CD4-positive, alpha-beta T cell treated with Interferon alpha-2 for 1 hour (primary cell): Measurements from ENCODE around the gene CORIN.
"Not testable (repeated sequence)": the region's sequence is repeated elsewhere in the genome, so short reads cannot be mapped to it uniquely, and the experiment has no call there.

ENCODE experiments used
- DNase-seq, 2 donors: peaks; one replicate each; pipeline ENCODE4 v3.0.0-alpha.2; 2020 to 2022

The CORIN gene

DNA sequence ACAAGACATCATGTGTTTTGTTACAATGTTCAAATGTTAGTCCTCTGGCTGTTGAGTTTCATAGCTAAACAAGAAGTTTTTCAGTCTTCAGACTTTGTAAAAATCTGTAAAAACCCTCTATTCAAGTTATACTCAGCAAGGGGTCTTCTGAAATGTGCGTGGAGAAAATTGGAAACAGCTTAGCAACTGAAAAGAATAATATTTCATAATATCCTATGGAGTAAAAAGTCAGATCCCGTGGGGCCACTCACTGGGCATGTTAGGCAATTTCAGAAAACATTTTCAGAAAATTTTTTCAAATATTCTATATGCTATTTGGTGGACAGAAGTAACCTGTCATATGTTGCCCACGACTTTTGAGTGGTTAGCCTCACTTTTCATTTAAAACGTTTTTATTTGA is 118.3 kb downstream of the CORIN start:
- DNase-seq: no peak

DNA sequence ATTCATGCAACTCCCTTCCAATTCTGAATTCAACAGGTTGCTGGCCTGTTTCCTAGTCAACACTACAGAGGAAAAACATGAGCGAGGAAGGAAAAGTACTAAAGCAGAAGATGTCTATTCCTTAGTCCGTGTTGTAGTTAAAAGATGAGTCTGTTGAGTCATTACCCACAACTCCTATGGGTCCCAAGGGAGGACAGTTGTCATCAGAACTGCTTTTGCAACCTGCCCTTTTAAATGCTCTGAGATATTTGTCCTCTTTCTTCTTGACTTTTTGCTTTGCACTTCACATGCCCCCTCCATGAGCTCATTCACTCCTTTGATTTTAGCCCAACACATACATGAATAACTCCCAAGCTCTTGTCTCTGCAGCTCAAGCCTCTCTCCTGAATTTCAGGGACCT is 119.2 kb downstream of the CORIN start:
- DNase-seq: no peak

DNA sequence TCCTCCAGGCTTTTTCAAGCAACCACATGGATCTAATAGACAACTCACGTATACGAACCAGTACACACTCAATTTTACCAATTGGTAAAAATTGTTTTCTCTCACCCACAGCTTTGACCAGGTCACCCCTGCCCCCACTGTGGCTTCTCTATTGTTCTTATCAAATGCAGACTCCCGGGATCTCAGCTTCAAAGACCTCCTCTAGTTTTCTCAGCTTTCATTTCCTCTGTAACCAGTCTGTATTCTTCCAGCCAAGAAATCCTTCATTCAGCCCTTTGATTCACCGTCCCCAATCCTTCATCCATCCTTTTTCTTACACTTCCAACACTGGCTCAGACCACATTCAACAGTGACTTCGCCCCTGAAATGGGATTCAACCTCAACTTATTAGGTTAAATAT is 120.7 kb downstream of the CORIN start:
- DNase-seq: no peak

DNA sequence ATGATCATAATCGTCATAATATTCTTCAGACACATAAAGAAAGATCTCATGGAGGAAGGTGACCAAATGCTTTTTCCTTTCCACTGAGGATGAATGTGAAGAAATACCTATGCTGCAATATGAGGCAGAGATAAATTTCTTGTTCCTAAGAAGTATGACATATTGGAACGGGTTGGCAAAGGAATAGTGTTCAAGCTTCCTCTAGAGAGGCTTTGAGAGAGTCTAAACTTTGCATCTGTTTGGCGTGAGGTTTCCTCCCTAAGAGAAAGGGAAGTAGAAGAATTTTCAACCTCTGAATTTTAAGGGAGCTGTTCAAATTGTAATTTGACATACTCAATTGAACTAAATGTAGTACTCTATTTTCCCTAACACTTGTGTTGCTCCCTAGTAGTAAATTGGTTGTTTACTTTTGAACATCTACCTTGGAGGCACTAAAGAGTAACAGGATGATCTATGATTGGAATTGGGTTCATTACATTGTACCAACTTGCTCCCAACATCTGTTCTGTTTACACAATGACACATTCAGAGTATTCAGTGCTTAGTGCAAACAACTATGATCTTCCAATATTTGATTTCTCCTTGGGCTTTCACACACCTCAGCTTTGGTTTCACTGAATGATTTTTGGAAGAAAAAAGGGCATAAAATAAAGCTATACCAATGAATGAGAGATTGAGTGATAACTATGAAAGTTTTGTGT is 122.0 kb downstream of the CORIN start:
- no peak for DNase-seq

DNA sequence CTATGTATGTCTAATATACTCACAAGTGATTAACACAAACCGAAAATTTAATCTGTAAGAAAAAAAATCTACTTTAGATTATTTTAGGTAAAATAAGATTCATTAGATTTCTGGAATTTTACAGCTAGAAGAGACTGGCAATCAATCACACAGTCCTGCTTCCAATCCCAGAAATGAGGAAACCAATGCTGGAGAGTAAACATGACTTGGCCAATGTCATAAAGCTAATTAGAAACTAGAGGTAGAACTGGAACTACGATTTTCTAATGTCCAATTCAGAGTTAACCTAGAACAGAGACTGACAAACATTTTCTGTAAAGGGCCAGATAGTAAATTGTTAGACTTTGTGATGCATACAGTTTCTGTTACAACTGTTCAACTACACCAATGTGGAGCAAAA is 123.6 kb downstream of the CORIN start:
- DNase-seq: no peak

DNA sequence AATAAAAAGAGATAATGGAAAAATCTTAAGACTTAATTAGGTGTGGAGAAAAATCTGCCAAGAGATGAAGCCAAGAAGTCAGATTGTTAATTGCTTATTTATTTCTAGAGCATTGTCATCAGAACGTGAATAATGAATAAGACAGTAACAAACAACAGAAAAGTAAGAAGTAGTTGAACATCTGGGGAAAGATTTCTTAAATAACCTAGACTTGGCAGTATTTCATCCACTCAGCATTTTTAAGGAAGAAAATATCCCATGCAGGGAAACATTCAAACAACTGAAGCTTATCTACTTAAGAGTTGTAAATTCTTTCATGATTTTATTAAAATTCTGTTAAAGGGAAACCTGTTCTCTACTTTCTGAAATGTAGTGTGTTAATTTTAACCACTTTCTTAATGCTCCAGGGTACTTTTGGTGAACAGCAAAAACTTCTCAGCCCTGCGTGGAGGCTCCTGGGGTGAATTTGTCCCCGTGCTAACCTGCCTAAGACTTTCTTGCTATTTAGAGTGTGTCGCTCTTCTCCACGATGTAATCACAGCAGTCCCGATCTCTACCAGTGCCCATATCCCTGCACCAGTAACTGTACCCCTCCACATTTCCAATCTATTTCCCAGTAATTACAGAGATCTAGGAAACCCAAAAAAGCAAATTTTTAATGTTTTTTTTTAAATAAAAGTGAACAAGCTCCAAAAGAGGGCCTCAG is 124.6 kb downstream of the CORIN start:
- no peak for DNase-seq

DNA sequence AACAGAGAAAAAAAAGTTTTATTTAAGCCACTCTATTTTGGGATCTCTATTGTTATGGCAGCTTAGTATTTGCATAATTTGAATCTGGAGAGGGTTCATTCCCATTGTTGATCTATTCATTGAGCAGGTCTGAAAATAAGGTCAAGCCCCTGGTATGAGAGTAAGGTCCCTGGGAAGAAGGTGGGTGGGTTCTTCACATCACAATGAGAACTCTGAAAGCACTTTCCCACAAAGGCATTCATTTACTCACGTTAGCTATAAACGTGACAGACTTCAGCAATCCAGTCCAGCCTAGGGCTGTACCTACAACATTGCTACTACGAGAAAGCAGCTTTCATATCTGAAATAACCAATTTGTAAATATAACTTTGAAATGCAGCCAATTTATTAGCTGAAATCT is 126.2 kb downstream of the CORIN start:
- no peak for DNase-seq

DNA sequence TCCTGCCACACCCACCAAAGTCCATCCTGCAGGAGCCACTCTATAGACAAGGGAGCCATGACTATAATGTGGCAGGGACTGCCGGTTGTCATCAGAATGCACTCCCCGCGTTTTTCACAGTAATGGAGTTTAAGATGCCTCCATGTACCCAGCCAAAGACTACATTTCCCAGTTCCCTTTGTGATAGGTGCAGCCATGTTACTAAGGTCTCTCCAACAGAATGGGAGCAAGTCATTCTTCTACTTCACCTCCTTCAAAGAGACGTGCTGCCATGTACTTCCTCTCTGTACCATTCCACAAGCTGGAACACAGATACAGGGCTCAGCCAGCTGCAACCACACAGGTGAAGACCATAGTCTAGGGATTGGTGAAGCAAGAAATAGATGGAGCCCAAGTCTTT is 126.7 kb downstream of the CORIN start:
- DNase-seq: no peak

DNA sequence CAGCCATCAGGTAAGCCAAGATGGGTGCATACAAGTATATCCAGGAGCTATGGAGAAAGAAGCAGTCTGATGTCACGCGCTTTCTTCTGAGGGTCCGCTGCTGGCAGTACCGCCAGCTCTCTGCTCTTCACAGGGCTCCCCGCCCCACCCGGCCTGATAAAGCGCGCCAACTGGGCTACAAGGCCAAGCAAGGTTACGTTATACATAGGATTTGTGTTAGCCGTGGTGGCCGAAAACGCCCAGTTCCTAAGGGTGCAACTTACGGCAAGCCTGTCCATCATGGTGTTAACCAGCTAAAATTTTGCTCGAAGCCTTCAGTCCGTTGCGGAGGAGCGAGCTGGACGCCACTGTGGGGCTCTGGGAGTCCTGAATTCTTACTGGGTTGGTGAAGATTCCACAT is 131.5 kb downstream of the CORIN start:
- DNase-seq: not testable (repeated sequence)

DNA sequence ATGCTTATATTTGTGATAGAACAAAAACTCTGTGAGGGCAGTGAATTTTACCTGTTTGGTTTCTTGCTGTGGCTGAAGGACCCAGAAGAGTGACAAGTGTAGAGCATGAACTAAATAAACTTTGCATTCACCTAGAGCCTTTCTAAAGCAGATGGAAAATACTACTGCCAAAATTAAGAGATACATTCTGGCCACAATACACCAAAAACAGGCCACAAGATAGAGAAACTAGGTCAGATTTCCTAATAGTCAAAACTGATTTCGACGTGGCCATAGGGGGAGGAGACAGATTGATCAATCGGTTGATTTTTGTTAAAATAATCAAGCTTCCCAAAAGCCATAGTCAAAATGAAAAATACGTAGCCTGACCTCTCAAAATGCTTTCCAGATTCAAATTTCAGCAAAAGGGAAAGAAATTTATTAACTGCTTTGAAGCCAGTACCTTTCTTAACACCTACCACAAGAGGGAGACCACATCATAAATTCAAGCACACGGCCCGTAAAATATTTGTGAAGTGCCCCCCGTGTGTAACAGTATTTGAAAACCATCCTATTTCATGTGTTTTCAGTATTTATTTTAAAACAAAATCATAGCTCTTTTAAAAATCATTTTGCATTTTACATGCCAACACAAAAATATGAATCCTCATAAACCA is 132.4 kb downstream of the CORIN start:
- DNase-seq: peak in 1 of 2 donors; percentile 2

DNA sequence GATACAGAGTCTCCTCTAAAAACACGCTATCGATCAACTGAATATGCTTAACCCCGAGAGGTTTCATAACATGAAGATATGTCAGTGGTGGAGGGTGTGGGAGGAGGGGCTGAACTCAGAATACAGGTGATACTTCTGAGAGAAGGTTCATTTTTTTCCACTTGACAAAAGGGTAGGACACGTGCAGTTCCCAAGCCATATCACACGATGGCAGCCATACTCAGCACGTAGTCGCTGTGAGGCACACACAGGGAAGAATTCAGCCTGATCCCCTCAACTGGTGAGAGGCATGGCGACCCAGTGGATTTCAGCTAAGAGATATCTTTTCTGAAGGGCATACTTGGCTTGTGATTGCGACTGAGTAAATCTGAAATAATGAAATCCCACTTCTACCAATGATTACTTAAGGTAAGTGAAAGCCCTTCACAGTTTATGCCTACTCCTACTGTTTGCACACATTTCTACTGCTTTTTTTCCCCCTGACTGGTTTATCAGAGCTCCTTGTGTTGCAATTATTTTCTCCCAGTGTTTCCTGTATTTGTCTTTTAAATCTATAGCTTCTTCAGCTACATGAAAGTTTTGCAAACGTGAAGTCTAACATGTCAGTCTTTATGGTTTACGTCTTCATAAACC is 133.1 kb downstream of the CORIN start:
- DNase-seq: peak in 1 of 2 donors; percentile 10

DNA sequence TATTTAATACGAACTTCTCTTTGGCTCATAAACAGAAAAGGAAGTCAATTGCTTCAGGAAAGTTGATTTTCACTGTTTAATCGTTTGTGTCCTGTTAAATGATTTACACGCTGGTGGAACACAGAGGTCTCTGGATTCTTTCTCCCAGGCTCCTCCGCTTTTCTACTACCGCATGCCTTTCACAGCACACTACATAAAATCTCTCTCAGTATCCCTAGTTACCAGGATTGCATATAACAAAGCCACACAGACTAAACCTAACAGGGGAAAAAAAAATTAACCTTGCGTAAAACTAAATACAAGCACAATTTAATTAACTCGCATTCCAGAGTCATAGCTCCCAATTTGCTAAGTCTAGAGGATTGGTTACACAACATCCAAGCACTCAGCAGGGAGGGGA is 133.9 kb downstream of the CORIN start:
- no peak for DNase-seq

DNA sequence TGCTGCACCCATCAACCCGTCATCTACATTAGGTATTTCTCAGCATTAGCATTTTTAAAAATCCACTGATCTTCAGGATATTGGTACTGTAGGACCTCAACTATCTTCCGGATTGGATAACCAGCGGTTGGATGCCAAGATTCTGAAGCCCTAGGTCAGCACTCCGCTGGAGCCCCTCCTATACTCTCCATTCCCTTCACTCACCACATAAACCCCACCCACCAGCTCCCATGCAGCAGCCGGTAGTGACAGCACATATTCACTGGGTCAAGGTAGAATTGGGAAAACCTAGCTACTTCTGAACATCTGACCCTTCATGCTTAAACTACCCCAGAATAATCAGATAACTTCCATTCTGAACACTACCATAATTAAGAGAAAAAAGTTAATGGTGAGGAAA is 134.9 kb downstream of the CORIN start:
- DNase-seq: no peak

DNA sequence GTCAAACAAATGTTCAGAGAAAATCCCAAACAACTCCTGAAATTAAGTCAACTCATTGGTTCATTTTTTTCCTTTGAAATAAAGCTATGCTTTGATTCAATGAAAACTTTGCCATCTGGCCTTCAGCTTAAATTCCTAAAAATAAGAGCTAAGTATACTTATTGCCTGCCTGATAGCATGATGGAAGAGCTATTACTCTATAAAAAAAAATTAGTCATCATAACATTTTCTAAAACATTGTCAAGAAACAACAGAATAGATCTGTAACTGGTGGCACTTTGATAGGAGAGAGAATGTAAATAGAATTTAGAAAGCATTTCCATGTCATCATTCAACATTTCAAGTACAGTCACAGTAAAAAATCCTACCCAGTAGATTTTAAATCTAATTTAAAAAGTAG is 136.6 kb downstream of the CORIN start:
- DNase-seq: no peak

DNA sequence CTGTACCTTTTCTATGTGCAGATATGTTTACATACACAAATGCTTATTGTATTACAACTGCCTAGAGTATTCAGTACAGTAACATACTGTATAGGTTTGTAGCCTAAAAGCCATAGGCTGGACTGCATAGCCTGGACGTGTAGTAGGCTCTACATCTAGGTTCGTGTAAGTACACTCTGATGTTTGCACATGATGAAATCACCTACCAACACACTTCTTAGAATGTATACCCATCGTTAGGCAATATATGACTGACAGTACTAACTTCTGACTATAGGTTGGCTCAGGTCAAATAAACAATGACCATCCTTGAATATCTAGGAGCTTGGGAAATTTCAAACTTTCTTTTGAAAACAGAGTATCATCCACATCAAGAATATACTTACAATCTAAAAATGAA is 139.0 kb downstream of the CORIN start:
- no peak for DNase-seq

DNA sequence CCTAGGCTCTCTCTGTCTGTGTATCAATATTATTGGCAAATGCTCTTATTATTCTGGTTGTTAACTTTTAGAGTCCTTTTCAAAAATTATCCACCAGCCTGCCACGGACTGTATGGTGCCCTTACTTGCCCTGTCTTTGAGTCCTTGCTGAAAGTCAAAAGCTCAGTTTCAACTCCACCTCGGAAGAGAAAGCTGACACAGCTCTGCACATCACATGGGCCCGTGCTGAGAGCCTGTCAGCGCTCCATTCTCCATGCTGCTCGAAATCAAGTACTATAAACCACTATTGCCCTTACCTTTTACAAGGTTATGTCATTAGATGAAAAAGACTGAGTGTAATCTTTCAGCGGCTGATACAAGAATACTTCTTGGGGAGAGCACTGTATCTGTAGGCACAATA is 141.0 kb downstream of the CORIN start:
- DNase-seq: no peak

DNA sequence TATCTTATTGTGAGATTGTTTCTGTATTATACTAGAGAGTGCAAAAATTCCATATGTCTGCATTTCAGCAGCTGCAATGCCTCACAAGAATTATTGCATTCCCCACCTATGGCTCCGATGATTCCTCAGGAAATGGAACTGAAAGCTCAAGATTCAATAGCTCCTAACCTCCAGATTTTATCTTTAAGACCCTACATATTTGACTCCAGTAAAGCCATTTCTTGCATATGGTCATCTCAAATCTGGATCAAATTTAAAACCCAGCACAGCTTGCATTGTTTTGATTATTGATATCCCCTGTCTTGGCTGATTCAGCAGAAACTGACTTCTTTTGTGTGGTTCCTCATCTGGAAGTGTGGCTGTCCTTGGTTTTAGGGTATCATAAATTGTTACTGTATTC is 142.6 kb downstream of the CORIN start:
- no peak for DNase-seq

DNA sequence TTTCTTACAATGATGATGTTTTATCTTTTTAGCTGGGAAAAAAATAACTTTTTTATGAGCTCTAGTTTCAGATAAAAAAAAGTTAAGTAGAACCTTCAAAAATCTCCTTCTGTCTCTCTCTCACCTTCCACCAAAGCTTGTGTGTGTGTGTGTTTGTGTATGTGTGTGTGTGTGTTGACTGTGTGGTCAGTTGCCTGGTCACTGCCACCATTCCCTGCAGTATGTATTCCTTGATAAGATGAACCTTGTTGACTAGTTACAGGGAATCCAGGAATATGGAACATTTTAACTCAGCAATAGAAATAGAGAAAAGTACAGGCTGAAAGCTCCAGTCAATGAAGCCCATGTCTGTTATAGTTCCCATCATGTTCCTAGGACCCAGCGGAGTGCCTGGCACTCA is 143.5 kb downstream of the CORIN start:
- DNase-seq: no peak

DNA sequence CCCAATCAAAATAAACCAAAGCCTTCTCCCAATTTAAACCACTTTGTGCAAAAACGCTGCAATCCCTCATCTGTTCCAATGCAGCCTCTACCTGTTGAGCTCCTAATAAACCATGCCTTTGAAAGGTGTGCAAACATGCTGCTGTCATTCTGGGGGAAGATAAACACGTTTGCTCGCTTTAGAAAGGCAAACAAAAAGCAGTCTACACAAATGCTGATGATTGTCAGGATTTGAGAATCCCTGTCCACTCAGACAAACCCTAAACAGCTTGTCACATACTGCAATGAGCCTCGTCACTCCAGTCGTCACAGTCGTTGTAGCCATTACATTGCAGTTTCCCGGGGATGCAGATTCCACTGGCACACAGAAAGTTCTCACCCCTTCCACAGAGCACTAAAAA is 145.2 kb downstream of the CORIN start:
- no peak for DNase-seq

DNA sequence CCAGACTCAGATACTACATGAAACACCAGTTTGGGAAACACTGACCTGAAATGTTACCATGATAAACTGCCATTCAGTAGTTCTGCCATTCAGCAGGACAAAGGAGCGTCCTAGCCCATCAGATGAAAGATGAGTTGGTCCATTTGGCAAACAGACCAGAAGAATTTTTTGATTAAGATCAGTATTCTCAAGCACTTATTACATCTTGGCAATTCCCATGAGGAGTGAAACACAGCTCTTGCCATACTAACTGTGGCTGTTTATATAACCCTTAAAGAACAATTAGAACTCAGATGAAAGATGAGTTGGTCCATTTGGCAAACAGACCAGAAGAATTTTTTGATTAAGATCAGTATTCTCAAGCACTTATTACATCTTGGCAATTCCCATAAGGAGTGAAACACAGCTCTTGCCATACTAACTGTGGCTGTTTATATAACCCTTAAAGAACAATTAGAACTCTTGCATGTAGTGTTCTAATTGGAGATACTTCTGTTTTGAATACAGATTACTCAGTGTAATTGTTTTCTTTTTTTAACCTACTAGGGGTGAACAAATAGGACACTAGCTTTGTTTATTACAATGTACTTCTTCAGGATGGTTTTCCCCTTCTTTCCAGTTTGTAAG is 146.0 kb downstream of the CORIN start:
- not testable (repeated sequence) for DNase-seq

DNA sequence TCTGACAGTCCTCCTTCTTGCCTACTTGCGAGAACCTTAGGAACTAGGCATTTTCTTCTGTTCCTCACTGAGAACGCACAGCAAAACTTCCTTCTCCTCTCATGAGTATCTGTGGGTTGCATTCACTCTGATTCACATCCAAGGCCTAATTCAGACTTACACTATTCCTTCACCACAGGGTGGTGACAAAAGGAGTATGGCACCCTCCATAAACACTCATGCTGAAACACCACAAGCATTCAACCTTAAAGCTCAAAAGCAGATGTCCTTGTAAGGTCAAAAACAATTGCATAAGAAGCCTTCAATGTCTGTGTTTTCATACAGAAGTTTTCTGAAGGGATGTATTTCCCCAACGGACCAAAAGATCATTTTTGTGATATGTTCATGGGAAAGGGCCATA is 147.3 kb downstream of the CORIN start:
- no peak for DNase-seq

DNA sequence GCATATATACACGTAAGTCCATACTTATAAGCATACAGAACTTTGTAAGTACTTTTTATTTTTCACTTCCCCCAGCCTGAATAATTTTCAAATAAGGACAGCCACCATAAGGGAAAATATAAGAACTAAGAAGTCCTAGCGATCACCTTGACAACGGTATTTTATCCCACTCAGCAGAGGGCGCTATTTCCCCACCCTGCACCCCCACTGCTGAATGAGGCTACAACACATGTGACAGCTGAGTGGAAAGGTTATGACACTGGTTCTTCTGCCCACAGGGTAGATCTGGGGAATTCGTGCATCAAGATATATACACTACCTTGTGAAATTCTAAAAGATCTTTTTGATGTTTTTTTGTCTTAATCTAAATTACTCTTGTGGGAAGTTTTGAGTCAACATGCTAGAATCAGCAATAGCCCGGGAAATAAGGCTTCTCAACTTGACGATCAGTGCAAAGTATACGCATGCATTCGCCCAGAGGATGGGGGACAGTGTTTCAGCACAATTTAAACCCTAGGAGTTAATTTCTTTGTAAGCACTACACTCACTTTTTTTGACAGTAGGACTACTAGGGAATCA is 151.5 kb downstream of the CORIN start:
- peak; percentile 47 to 70 for DNase-seq

DNA sequence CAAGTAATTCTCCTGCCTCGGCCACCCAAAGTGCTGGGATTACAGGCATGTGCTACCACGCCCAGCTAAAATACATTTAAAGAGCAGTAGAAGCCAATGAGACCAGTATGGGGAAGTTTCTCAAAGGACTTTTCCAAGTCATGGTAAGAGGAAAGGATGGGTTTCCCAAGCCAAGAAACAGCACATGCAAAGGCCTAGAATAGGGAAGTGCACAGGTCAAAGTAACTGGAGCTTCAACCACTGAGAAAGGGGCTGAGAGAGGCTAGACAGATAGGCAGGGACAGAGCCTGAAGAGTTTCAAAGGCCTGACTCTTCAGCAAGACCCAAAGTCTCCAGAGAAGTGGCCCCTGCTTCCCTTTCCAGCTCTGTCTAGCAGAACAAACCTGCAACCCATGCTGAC is 162.1 kb downstream of the CORIN start:
- DNase-seq: no peak
